Nephron (organoid): Measurements from ENCODE around the gene PITPNB.

Experiments
- H3K27ac Mint-ChIP-seq, 3 experiments: 2 replicates each; pipeline ENCODE4 v1.8.0; 2020; ENCODE audit warnings: mixed read lengths in 3 of 3, mild to moderate bottlenecking in 2 of 3, moderate library complexity in 1 of 3
- H3K27me3 Mint-ChIP-seq: 2 replicates; pipeline ENCODE4 v1.8.0; 2021; ENCODE audit warnings: low read depth, mild to moderate bottlenecking, moderate library complexity, mixed read lengths
- H3K36me3 Mint-ChIP-seq: 2 replicates; pipeline ENCODE4 v1.8.0; 2020; ENCODE audit warnings: low read depth, mixed read lengths
- H3K4me1 Mint-ChIP-seq: 2 replicates; pipeline ENCODE4 v1.8.0; 2020; ENCODE audit warnings: mixed read lengths
- H3K4me3 Mint-ChIP-seq, 3 experiments: 2 replicates each; pipeline ENCODE4 v1.8.0; 2020; ENCODE audit warnings: mild to moderate bottlenecking in 3 of 3, mixed read lengths in 3 of 3, moderate library complexity in 2 of 3
- H3K9me3 Mint-ChIP-seq: 2 replicates; pipeline ENCODE4 v1.8.0; 2020; ENCODE audit warnings: mixed read lengths
- TF ChIP-seq, protein P1 (sequence below), 3 experiments: fragments of 200-600 bp; sonication (generic); IDR thresholded peaks; one replicate each; pipeline ENCODE4 v1.5.0; 2021; ENCODE audit warnings: antibody characterized with exemption in 3 of 3; ENCODE audit not compliant: unreplicated experiment in 3 of 3

The PITPNB gene

DNA sequence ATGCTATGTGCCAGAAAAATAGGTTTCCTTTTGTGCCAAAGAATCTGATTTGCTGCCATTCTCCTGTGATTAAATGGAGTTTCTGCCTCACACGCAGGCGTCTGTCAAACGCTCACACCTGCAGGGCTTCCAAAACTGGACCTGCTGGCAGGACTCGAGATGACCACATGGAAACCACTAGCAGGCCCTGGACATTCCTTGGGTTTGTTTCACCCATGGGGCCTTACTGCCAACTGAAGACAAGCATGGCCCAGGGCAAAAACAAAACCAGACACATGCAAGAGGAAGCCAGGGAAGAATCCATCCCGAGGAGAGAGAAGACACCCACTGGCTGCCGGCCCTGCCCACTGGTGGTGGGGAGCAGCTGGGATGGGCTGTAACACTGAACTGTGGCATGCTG lies 61.6 kb downstream of the PITPNB start:
- TF ChIP-seq, protein P1, sequence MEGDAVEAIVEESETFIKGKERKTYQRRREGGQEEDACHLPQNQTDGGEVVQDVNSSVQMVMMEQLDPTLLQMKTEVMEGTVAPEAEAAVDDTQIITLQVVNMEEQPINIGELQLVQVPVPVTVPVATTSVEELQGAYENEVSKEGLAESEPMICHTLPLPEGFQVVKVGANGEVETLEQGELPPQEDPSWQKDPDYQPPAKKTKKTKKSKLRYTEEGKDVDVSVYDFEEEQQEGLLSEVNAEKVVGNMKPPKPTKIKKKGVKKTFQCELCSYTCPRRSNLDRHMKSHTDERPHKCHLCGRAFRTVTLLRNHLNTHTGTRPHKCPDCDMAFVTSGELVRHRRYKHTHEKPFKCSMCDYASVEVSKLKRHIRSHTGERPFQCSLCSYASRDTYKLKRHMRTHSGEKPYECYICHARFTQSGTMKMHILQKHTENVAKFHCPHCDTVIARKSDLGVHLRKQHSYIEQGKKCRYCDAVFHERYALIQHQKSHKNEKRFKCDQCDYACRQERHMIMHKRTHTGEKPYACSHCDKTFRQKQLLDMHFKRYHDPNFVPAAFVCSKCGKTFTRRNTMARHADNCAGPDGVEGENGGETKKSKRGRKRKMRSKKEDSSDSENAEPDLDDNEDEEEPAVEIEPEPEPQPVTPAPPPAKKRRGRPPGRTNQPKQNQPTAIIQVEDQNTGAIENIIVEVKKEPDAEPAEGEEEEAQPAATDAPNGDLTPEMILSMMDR (IDR thresholded peaks at IDR 0.05; ENCODE audit: unreplicated experiment in 3 of 3) = no peak
- Mint-ChIP-seq H3K9me3 (no peaks in the 10 kb centered on the region), H3K27me3 (no peaks in the 10 kb centered on the region), H3K36me3 (peaks cover 79% of the 10 kb centered on the region), H3K4me3 (no peak overlapping the region), H3K4me1 (peaks cover 18% of the 10 kb centered on the region), H3K27ac (peak overlapping the region in 1 of 3 experiments; percentile 3)

DNA sequence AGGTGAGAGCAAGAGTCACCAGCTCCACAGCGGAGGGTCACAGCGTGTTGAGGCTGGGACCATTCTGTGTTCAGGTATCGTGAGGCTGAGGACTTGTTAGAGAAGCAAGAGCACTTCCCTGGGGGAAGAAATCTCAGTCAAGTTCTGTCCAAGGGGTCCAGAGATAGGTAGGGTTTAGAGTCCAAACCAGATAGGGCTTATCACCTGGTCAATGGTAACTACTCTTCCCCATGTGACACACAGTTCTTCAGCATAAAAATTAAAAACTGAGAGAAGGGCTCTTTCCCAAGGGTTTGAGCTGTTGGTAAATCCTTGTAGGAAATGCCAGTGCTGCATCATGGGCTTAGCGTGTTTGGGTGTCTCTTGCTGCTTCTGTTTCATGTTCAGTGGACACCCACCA lies 62.7 kb downstream of the PITPNB start:
- Mint-ChIP-seq H3K36me3 (peaks cover 79% of the 10 kb centered on the region), H3K4me1 (peaks cover 25% of the 10 kb centered on the region), H3K27me3 (no peaks in the 10 kb centered on the region), H3K4me3 (no peak overlapping the region), H3K9me3 (no peaks in the 10 kb centered on the region), H3K27ac (no peak overlapping the region)
- TF ChIP-seq, protein P1 (IDR thresholded peaks at IDR 0.05; ENCODE audit: unreplicated experiment in 3 of 3) = no peak

DNA sequence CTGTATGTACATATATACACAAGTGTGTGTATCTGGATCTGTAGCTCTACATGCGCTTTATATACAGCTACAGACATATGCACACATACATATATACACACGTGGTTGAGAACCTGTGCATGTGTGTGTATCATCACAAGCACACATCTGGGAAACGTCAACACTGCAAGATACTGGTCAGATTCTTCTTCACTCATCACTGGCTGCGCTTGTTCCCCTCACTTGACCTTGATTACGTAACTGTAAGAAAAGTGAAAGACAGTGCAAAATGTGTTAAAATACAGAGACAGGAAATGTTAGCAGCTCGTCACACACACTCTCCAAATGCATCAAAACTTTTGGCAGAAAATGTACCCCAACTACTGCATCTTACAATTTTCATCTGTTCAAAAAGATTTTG lies 65.6 kb downstream of the PITPNB start:
- Mint-ChIP-seq H3K9me3 (no peaks in the 10 kb centered on the region), H3K4me1 (peaks cover 53% of the 10 kb centered on the region), H3K4me3 (no peak overlapping the region), H3K27me3 (no peaks in the 10 kb centered on the region), H3K27ac (no peak overlapping the region), H3K36me3 (peaks cover 75% of the 10 kb centered on the region)
- TF ChIP-seq, protein P1 (IDR thresholded peaks at IDR 0.05; ENCODE audit: unreplicated experiment in 3 of 3) = no peak

DNA sequence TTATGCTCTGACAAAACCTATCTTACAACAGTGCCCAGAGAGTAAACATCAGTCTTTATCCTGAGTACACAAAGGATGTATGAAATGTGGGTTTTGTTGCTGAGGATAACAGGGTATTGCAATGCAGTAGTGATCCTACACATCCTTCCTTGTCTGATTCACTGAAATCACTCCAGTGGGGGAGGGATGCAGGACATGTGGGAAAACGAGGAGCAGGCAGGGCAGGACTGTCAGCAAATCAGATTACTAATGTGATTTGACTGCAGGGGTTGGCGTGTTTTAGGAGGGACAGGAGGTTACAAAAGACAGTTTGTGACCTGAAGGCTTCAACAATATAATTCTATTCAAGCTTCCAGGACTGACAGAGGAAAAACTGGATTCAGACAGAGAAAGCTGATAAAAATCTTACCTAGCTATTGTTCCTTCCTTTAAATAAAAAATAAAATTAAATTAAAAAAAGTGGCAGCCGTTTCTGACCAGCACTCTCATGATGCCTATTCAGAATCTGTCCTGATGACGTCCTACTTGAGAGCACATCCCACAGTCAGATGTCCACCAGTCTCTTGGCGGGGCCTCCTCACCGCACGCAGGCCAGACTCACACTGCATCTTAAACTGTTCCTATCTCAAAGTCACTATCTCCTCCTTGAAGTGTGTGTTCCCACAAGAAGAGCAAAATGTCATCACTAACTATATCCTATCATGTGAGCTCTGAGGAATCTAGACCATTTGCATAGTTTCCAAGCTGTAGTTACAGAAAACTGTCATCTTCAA lies 66.9 kb downstream of the PITPNB start:
- no peaks in the 10 kb centered on the region for H3K9me3 Mint-ChIP-seq
- H3K36me3 Mint-ChIP-seq = peaks cover 73% of the 10 kb centered on the region
- peaks cover 60% of the 10 kb centered on the region for H3K4me1 Mint-ChIP-seq
- TF ChIP-seq, protein P1 (IDR thresholded peaks at IDR 0.05; ENCODE audit: unreplicated experiment in 3 of 3) = no peak
- H3K27ac Mint-ChIP-seq = peak overlapping the region in 2 of 3 experiments; percentile 71 to 80
- no peaks in the 10 kb centered on the region for H3K27me3 Mint-ChIP-seq
- H3K4me3 Mint-ChIP-seq = peak overlapping the region in 1 of 3 experiments; percentile 14

DNA sequence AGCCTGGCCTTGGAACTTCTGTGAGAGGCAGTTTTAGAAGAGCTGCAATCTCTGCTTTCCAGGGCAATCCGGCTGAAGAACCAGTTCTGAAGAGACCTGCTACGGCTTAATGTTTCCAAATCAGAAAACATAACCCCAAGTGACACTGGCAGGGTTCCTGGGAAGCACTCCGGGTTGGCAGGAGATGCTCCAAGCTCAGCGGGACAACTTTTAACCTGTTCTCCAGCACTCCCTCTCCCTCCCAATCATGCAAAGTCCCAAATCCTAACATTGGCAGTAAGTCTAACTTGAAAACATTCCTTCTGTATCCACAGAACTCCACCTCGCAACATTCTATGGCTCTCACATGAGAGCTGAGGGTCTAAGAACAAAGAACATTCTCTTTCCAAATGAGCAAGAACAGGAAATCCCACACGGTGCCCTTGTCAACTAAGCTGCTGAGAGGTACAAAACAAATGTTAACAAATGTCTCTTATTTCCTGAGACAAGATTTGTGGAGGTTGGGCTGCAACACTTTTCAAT lies 69.0 kb downstream of the PITPNB start:
- Mint-ChIP-seq H3K4me3 (no peak overlapping the region), H3K9me3 (no peaks in the 10 kb centered on the region), H3K36me3 (peaks cover 59% of the 10 kb centered on the region), H3K4me1 (peaks cover 78% of the 10 kb centered on the region), H3K27ac (peak overlapping the region; percentile 78 to 92 (median 87)), H3K27me3 (no peaks in the 10 kb centered on the region)
- TF ChIP-seq, protein P1 (IDR thresholded peaks at IDR 0.05; ENCODE audit: unreplicated experiment in 3 of 3) = no peak

GRCh38 chr22:27848005-27848404 lies 71.1 kb downstream of the PITPNB start:
- Mint-ChIP-seq H3K4me1 (peaks cover 74% of the 10 kb centered on the region), H3K36me3 (peaks cover 42% of the 10 kb centered on the region), H3K4me3 (no peak overlapping the region), H3K9me3 (no peaks in the 10 kb centered on the region), H3K27ac (peak overlapping the region; percentile 78 to 89 (median 86)), H3K27me3 (no peaks in the 10 kb centered on the region)
- TF ChIP-seq, protein P1 (IDR thresholded peaks at IDR 0.05; ENCODE audit: unreplicated experiment in 3 of 3) = no peak
